DMS153 treated with DMSO at 0.1 percent for 48 hours (cell line): ENCODE measurements around the gene UBE2D3.
"Not testable (repeated sequence)": the region's sequence is repeated elsewhere in the genome, so short reads cannot be mapped to it uniquely, and the experiment has no call there.

ENCODE experiments used
- DNase-seq: peaks from one replicate; lab custom pipeline; 2025; ENCODE audit not compliant: unreplicated experiment; lab: John Stamatoyannopoulos, UW

Gene UBE2D3

GRCh38 chr4:102826890-102827673 lies at the start of gene UBE2D3:
Gene UBE2D3, minus strand, starts transcription at chr4:102827551. Its CDS starts 1,043 bp downstream, at chr4:102826508.
- peak; percentile 87 for DNase-seq

DNA sequence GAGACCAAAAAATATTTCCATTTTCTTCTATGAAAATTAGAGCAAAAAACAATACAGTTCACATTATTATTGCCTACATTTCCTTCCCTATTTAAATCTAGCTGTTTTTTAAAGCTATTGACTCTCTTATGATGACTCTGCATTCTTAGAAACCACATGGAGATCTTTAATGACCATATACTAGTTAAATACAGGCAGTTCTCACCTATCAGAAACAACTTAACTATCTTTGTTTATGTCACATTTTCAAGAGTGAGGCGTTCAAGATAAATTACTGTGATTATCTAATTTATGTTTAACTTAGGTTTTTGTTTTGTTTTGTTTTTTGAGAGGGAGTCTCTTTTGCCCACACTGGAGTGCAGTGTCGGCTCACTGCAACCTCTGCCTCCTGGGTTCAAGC lies 44.4 kb upstream of the UBE2D3 start:
- no peak for DNase-seq

- peak; percentile 78 for DNase-seq
Observed at GRCh38 chr4:102869569-102870197, 42.3 kb upstream of the UBE2D3 start.

- DNase-seq, result peak; percentile 91
Observed at GRCh38 chr4:102868781-102869568, 41.6 kb upstream of the UBE2D3 start, which contains the start of gene CISD2. Gene CISD2, plus strand, starts transcription at chr4:102868992. Its CDS starts 93 bp downstream, at chr4:102869085.

DNA sequence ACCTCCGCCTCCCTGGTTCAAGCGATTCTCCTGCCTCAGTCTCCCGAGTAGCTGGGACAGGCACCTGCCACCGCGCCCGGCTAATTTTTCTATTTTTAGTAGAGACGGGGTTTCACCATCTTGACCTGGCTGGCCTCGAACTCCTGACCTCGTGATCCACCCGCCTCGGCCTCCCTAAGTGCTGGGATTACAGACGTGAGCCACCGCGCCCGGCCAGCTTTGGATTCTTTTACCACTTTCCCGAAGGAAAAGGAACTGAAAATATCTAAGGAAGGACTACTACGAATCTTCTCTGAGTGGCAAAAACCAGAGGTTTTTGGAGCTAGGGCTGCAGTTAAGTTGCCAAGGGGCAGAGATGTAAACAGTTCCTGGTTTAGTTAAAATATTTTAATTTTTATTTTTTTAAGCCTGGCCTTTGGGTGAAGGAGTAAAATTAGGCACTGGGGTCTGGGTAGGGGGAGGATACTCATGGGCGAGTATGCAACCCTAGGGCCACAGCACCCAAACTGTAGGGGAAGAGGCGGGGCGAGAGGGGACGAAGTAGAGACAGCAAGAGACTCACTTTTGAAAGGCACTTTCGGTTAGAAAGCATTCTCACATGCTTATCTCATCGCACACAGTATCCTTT lies 40.9 kb upstream of the UBE2D3 start:
- DNase-seq, result no peak

DNA sequence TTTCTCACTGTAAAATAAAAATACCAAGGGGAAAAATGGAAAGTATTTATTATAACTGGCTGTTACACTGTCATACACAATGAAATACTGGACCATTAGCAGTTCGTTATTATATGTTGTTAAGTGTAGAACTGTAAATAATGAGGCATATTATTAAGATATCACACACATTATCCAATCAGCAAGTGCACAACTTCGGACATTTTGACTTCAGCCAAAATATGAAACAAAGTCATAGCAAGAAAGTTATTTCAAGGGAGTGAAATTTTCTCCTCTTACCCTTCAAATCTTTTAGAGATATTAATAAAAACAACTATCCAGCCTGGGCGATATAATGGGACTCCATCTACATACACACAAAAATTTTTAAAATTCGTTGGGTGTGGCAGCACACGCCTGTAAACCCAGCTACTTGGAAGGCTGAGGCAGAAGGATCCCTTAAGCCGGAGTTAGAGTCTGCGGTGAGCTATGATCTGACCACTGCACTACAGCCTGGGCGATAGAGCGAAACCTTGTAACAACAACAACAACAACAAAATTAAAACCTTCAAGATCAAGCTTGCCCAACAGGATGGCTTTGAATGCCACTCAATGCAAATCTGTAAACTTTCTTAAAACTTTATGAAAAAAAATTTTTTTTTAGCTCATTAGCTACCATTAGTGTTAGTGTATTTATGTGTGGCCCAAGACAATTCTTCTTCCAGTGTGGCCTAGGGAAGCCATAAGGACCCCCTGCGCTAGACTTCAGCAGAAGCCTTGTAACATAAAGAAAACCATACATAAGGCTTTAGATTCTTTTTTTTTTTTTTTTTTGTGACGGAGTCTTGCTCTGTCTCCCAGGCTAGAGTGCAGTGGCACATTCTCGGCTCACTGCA lies 40.2 kb upstream of the UBE2D3 start:
- no peak for DNase-seq

DNA sequence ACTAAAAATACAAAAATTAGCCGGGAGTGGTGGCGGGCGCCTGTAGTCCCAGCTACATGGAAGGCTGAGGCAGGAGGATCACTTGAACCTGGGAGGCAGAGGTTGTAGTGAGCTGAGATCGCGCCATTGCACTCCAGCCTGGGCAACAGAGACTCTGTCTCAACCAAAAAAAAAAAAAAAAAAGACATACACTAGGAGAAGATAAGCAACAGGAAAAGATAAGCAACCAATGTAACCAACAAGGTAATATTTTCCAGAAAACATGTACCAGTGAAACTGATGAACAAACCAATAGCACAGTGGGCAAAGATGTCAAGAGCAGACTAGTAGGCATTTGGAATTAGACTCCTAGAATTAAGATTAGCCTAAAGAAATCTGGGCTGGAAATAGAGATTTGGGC lies 38.0 kb upstream of the UBE2D3 start:
- not testable (repeated sequence) for DNase-seq

DNA sequence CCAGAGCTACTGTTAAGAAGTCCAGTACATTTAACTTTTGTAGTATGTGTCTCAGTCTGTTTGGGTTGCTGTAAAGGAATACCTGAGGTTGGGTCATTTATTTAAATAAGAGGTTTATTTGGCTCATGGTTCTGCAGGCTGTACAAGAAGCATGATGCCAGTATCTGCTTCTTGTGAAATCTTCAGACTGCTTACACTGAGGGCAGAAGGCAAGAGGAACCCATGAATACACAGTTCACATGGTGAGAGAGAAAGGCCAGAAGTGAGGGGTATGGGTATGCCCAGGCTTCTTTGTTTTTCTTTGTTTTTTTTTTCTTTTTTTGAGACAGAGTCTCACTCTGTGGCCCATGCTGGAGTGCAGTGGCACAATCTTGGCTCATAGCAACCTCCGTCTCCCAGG lies 35.4 kb upstream of the UBE2D3 start:
- DNase-seq, result no peak

DNA sequence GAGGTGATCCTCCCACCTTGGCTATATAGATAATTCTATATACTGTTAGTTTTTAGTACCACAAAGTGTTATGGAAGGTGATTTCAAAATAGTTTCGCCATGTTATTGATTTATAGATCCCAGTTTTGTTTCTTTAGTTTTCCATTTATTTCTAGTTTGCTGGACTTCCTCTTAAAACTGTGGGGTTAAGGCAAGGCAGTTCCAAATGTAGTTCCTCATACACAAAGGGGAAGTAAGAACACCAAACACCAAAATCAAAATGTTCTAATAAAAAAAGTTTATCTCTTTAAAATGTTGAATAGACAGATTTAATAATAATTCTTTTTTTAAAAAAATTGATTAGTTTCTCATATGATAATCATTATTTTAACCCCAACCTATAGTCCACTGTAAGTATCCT lies 34.7 kb upstream of the UBE2D3 start:
- DNase-seq, result no peak

- no peak for DNase-seq
Observed at GRCh38 chr4:102860611-102861324, 33.4 kb upstream of the UBE2D3 start.

- DNase-seq, result no peak
Observed at GRCh38 chr4:102858828-102859464, 31.6 kb upstream of the UBE2D3 start.

GRCh38 chr4:102850370-102850769 lies 23.0 kb upstream of the UBE2D3 start:
- no peak for DNase-seq

GRCh38 chr4:102849579-102850104 lies 22.3 kb upstream of the UBE2D3 start:
- no peak for DNase-seq

GRCh38 chr4:102847687-102848086 lies 20.3 kb upstream of the UBE2D3 start:
- no peak for DNase-seq

DNA sequence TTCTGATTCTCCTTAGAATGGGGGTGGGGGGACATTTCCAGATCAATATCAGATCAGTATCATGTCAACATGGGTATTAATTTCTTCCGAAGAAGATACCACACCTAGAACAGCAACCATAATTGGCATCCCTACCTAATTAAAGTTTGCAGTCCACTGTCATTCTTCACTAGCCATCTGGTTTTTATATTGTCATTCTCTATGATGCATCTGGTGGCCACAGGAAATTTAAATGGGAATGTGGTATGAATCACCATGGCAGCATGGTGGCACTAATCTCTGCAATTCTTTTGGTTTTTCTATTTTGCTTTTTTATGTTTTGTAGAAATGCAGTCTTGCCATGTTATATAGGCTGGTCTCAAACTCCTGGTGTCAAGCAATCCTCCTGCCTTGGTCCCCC lies 16.6 kb upstream of the UBE2D3 start:
- DNase-seq, result no peak

DNA sequence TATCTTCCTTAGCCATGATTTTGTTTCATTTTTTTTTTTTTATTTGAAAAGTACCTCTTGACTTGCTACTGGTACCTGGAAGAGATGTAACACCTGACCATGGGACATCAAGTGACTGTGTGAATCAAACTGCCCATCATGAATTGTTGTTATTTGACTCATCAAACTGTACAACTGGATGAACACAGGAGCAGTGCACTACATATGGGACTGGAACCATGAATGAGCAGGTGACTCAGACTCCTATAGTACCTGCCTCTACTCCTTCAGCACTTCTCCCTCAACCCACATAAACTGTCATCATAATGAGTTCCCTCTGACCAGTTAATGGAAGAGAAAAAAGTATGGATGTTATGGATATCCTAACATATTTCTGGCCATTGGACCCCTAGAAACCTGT lies 15.9 kb upstream of the UBE2D3 start:
- no peak for DNase-seq

DNA sequence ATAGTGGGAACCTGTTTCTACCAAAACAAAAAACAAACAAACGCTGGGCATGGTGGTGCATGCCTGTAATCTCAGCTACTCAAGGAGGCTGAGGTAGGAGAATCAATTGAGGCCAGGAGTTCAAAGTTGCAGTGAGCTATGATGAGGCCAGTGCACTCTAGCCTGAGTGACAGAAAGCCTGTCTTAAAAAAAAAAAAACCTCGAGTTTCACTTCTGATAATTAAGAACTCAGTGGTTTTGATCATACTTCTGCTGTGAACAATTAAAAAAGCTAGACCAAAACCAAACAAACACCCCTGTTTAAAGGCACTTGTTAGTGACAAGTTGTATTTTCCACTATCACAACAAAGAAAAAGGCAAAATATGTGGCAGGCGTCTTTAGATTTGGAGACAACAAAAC lies 15.0 kb upstream of the UBE2D3 start:
- DNase-seq, result no peak

DNA sequence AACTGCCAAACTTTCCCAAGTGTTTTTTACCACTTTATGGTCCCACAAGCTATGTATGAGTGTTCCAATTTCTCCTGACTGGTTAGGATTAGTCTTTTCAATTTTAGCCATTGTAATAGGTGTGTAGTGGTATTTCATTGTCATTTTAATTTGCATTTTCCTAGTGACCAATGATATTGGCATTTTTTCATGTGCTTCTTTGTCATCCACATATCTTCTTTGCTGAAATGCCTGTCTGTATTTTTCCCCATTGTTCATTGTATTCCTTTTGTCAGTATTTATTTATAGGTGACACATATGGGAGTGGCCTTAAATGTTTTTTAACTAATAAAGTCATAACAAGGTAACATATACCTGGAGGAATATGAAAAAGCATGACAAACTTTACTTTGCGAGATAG lies 9.2 kb upstream of the UBE2D3 start:
- DNase-seq, result no peak

DNA sequence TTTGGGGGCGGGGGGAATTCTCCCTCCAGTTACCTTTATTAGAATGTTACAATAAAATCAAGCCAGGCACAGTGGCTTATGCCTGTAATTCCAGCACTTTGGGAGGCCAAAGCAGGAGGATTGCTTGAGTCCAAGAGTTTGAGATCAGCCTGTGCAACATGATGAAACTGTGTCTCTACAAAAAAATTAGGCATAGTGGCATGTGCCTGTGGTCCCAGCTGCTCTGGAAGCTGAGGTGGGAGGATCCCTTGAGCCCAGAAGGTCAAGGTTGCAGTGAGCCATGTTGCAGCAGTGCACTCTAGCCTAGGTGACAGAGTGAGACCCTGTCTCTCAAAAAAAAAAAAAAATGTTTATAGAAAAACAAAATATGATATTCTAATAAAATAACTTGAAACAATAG lies 5.3 kb upstream of the UBE2D3 start:
- no peak for DNase-seq
